ENCODE data around the gene ERBB4. TPM values are rescaled to one million over a fixed set of nuclear protein-coding genes. Genes with fewer than 3 reads are reported as not detected.

The ERBB4 gene
- total RNA-seq, 1 experiment from 2014 or later: 0.04 TPM

DNA sequence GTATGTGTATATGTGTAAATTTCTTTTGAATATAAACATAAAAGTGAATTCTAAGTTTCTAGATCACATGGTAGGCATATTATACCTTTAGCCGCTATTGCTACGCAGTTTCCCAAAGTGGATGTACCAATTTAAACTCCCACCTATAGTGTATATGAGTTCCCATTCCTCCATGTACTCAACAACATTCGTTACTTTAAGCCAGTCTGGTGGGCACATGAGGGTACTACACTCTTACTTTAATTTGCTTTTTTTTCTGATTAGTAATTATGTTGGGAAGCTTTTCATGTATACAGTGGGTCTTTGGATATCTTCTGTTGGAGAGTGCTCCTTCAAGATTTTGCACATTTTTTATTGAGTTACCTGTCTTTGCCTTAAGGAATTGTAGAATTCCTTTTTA lies 683.8 kb downstream of the ERBB4 start:
- no peak overlapping the region for H2BK20ac ChIP-seq (ENCODE audit: low read depth, low read length, poor library complexity, severe bottlenecking)
- no peak overlapping the region for H3K14ac ChIP-seq (ENCODE audit: insufficient read depth, low read length)
- no peak overlapping the region for H2BK12ac ChIP-seq (ENCODE audit: insufficient read length, low read depth, low read length)
- H4K5ac ChIP-seq (ENCODE audit: insufficient read length, low read depth, low read length): no peak overlapping the region
- H2BK120ac ChIP-seq (ENCODE audit: low read depth, low read length, poor library complexity, severe bottlenecking): no peak overlapping the region
- Mint-ChIP-seq H3K4me3 (no peak overlapping the region), H3K27ac (no peak overlapping the region), H3K9me3 (no peaks in the 10 kb centered on the region), H3K4me1 (no peaks in the 10 kb centered on the region), H3K36me3 (ENCODE audit: insufficient read depth in 1 of 3, low read depth in 3 of 3) (no peaks in the 10 kb centered on the region), H3K27me3 (ENCODE audit: low read depth) (no peaks in the 10 kb centered on the region)
- no peak; the same call in 1 of the 3 replicates for TF ChIP-seq CTCF (conservative IDR thresholded peaks at IDR 0.05)
- H3K18ac ChIP-seq (ENCODE audit: insufficient read length, low read depth, low read length): no peak overlapping the region
- no peak overlapping the region for H2BK15ac ChIP-seq (ENCODE audit: low read depth, low read length)
- no peak overlapping the region for H3K23ac ChIP-seq (ENCODE audit: insufficient read length, low read depth, low read length)
- DNase-seq: no peak
- no peak overlapping the region for H3K9ac ChIP-seq (ENCODE audit: extremely low read depth, insufficient read length, low read length)
- H3K56ac ChIP-seq (ENCODE audit: insufficient read length, low read depth, low read length): no peak overlapping the region
- no CpG with 5 or more reads among the region's 3 CpGs for WGBS (ENCODE audit: extremely low coverage, insufficient read length, low lambda C conversion rate)
- H4K20me1 ChIP-seq (ENCODE audit: control insufficient read depth, insufficient read depth, insufficient read length): no peaks in the 10 kb centered on the region
- H4K8ac ChIP-seq (replicated peaks; ENCODE audit: insufficient read length, low read depth, low read length): no peak overlapping the region
- H3K9me3 ChIP-seq (ENCODE audit: control insufficient read depth, low read depth, low read length): no peaks in the 10 kb centered on the region
- no peak overlapping the region for H4K91ac ChIP-seq (ENCODE audit: insufficient read length, low read depth, low read length)
- no peaks in the 10 kb centered on the region for H3K23me2 ChIP-seq (ENCODE audit: insufficient read length, low read depth, low read length, poor library complexity, severe bottlenecking)
- no peak overlapping the region for H3K4me2 ChIP-seq (ENCODE audit: insufficient read depth, insufficient read length, low read length)
- H2BK5ac ChIP-seq (ENCODE audit: insufficient read length, low read length): no peak overlapping the region
- H3K79me1 ChIP-seq (ENCODE audit: insufficient read depth, low read depth, low read length, poor library complexity, severe bottlenecking): no peaks in the 10 kb centered on the region
- no peaks in the 10 kb centered on the region for H3K4me1 ChIP-seq (ENCODE audit: insufficient read depth, low read length)
- H2AK5ac ChIP-seq (ENCODE audit: insufficient read length, low read length): no peak overlapping the region
- H3K27me3 ChIP-seq (ENCODE audit: insufficient read depth, low read length): no peaks in the 10 kb centered on the region
- no peak overlapping the region for H2AFZ ChIP-seq (ENCODE audit: low read length)
- H3T11ph ChIP-seq (ENCODE audit: low read length): no peak overlapping the region
- H3K79me2 ChIP-seq (ENCODE audit: insufficient read depth, low read length): no peaks in the 10 kb centered on the region
- no peak overlapping the region for H3K27ac ChIP-seq (ENCODE audit: insufficient read length, low read depth, low read length)
- no peak overlapping the region for H3K4ac ChIP-seq (ENCODE audit: low read depth, low read length)

Data from H9 (cell line).